H9 (cell line): ENCODE data around the gene FA2H. TPM values are rescaled to one million over a fixed set of nuclear protein-coding genes. Genes with fewer than 3 reads are reported as not detected.

Source experiments
- DNase-seq: peaks from one replicate; pipeline ENCODE4 v3.0.0-alpha.2; 2017
- H2AFZ ChIP-seq: one replicate; pipeline ENCODE4 v1.6.1; 2013; ENCODE audit warnings: mild to moderate bottlenecking, low read length, control low read depth, moderate library complexity
- H2AK5ac ChIP-seq: 2 replicates; pipeline ENCODE4 v1.6.1; 2013; ENCODE audit warnings: low read length, control low read depth, mixed read lengths; ENCODE audit not compliant: insufficient read length
- H2BK120ac ChIP-seq: one replicate; pipeline ENCODE4 v1.6.1; 2013; ENCODE audit warnings: low read depth, mild to moderate bottlenecking, low read length, control low read depth, inconsistent platforms; ENCODE audit not compliant: poor library complexity, severe bottlenecking
- H2BK12ac ChIP-seq: 2 replicates; pipeline ENCODE4 v1.6.1; 2013; ENCODE audit warnings: low read length, control low read depth, mixed read lengths, low read depth; ENCODE audit not compliant: insufficient read length
- H2BK15ac ChIP-seq: 2 replicates; pipeline ENCODE4 v1.6.1; 2013; ENCODE audit warnings: low read depth, low read length, control low read depth
- H2BK20ac ChIP-seq: one replicate; pipeline ENCODE4 v1.6.1; 2013; ENCODE audit warnings: low read depth, mild to moderate bottlenecking, low read length, control low read depth, inconsistent platforms; ENCODE audit not compliant: poor library complexity, severe bottlenecking
- H2BK5ac ChIP-seq: 2 replicates; pipeline ENCODE4 v1.6.1; 2013; ENCODE audit warnings: low read length, control low read depth, mixed read lengths; ENCODE audit not compliant: insufficient read length
- H3K14ac ChIP-seq: 2 replicates; pipeline ENCODE4 v1.6.1; 2013; ENCODE audit warnings: low read length, control low read depth; ENCODE audit not compliant: insufficient read depth
- H3K18ac ChIP-seq: 2 replicates; pipeline ENCODE4 v1.6.1; 2013; ENCODE audit warnings: low read depth, mild to moderate bottlenecking, mixed read lengths, low read length, control low read depth; ENCODE audit not compliant: insufficient read length
- H3K23ac ChIP-seq: 2 replicates; pipeline ENCODE4 v1.6.1; 2013; ENCODE audit warnings: low read length, control low read depth, mixed read lengths, low read depth; ENCODE audit not compliant: insufficient read length
- H3K23me2 ChIP-seq: 2 replicates; pipeline ENCODE4 v1.6.1; 2013; ENCODE audit warnings: low read depth, mild to moderate bottlenecking, mixed read lengths, low read length, control low read depth; ENCODE audit not compliant: insufficient read length, poor library complexity, severe bottlenecking
- H3K27ac ChIP-seq: 2 replicates; pipeline ENCODE4 v1.5.1; 2013; ENCODE audit warnings: low read length, control low read depth, mixed read lengths, low read depth; ENCODE audit not compliant: insufficient read length
- H3K27me3 ChIP-seq: 2 replicates; pipeline ENCODE4 v1.6.1; 2013; ENCODE audit warnings: low read length, control low read depth, inconsistent platforms; ENCODE audit not compliant: insufficient read depth
- H3K4ac ChIP-seq: 2 replicates; pipeline ENCODE4 v1.6.1; 2013; ENCODE audit warnings: low read depth, mild to moderate bottlenecking, control low read depth, inconsistent platforms, low read length, moderate library complexity
- H3K4me1 ChIP-seq: 2 replicates; pipeline ENCODE4 v1.6.1; 2013; ENCODE audit warnings: low read length, control low read depth, inconsistent platforms; ENCODE audit not compliant: insufficient read depth
- H3K4me2 ChIP-seq: 2 replicates; pipeline ENCODE4 v1.6.1; 2013; ENCODE audit warnings: low read length, control low read depth, mixed read lengths; ENCODE audit not compliant: insufficient read length, insufficient read depth
- H3K56ac ChIP-seq: 2 replicates; pipeline ENCODE4 v1.6.1; 2013; ENCODE audit warnings: low read depth, mild to moderate bottlenecking, mixed read lengths, low read length, control low read depth; ENCODE audit not compliant: insufficient read length
- H3K79me1 ChIP-seq: 2 replicates; pipeline ENCODE4 v1.6.1; 2013; ENCODE audit warnings: low read depth, mild to moderate bottlenecking, moderate library complexity, low read length, control low read depth, inconsistent platforms; ENCODE audit not compliant: insufficient read depth, poor library complexity, severe bottlenecking
- H3K79me2 ChIP-seq: 2 replicates; pipeline ENCODE4 v1.6.1; 2013; ENCODE audit warnings: low read length, control low read depth, inconsistent platforms; ENCODE audit not compliant: insufficient read depth
- H3K9ac ChIP-seq: 2 replicates; pipeline ENCODE4 v1.6.1; 2013; ENCODE audit warnings: low read length, control low read depth, mixed read lengths; ENCODE audit not compliant: insufficient read length; ENCODE audit errors: extremely low read depth
- H3K9me3 ChIP-seq: one replicate; pipeline ENCODE4 v1.6.1; 2013; ENCODE audit warnings: low read depth, low read length, inconsistent platforms; ENCODE audit not compliant: control insufficient read depth
- H3T11ph ChIP-seq: one replicate; pipeline ENCODE4 v1.6.1; 2013; ENCODE audit warnings: mild to moderate bottlenecking, low read length, control low read depth, inconsistent platforms
- H4K20me1 ChIP-seq: one replicate; pipeline ENCODE4 v1.6.1; 2013; ENCODE audit not compliant: control insufficient read depth, insufficient read length, insufficient read depth
- H4K5ac ChIP-seq: 2 replicates; pipeline ENCODE4 v1.6.1; 2013; ENCODE audit warnings: low read depth, mild to moderate bottlenecking, mixed read lengths, low read length, control low read depth; ENCODE audit not compliant: insufficient read length
- H4K8ac ChIP-seq: replicated peaks from 2 replicates; pipeline ENCODE4 v1.6.1; 2013; ENCODE audit warnings: low read length, control low read depth, mixed read lengths, low read depth; ENCODE audit not compliant: insufficient read length
- H4K91ac ChIP-seq: 2 replicates; pipeline ENCODE4 v1.6.1; 2013; ENCODE audit warnings: low read depth, mild to moderate bottlenecking, moderate library complexity, mixed read lengths, low read length, control low read depth; ENCODE audit not compliant: insufficient read length
- H3K27ac Mint-ChIP-seq, 3 experiments: 2 replicates in 2 of 3; 3 replicates in 1 of 3; pipeline ENCODE4 v1.8.0; 2020 to 2021; ENCODE audit warnings: mixed read lengths in 3 of 3, mild to moderate bottlenecking in 1 of 3, moderate library complexity in 1 of 3
- H3K27me3 Mint-ChIP-seq: 2 replicates; pipeline ENCODE4 v1.8.0; 2021; ENCODE audit warnings: low read depth, mild to moderate bottlenecking, moderate library complexity, mixed read lengths
- H3K36me3 Mint-ChIP-seq, 3 experiments: 2 replicates in 2 of 3; 3 replicates in 1 of 3; pipeline ENCODE4 v1.8.0; 2020 to 2021; ENCODE audit warnings: low read depth in 3 of 3, mixed read lengths in 3 of 3; ENCODE audit not compliant: insufficient read depth in 1 of 3
- H3K4me1 Mint-ChIP-seq, 2 experiments: 2 replicates each; pipeline ENCODE4 v1.8.0; 2020; ENCODE audit warnings: mixed read lengths in 2 of 2
- H3K4me3 Mint-ChIP-seq, 2 experiments: 2 replicates in 1 of 2; 3 replicates in 1 of 2; pipeline ENCODE4 v1.8.0; 2020 to 2021; ENCODE audit warnings: mild to moderate bottlenecking in 2 of 2, mixed read lengths in 2 of 2, moderate library complexity in 1 of 2
- H3K9me3 Mint-ChIP-seq, 2 experiments: 2 replicates in 1 of 2; 3 replicates in 1 of 2; pipeline ENCODE4 v1.8.0; 2020; ENCODE audit warnings: mild to moderate bottlenecking in 2 of 2, mixed read lengths in 2 of 2, moderate library complexity in 1 of 2
- WGBS: extraction: QIAGEN DNeasy Blood & Tissue Kit; methylation state at CpG from one replicate; pipeline ENCODE4 v1.1.7; 2013; ENCODE audit warnings: missing lambda C conversion rate, low lambda C conversion rate, mixed read lengths; ENCODE audit not compliant: insufficient read length; ENCODE audit errors: extremely low coverage; 5-methylcytosine and 5-hydroxymethylcytosine counted together
- total RNA-seq: library from RNA; stranded (reverse); gene quantifications from 2 replicates; pipeline ENCODE4 v1.2.1, GENCODE V29; 2021
- TF ChIP-seq, protein P1 (sequence below): fragments of 200-600 bp; sonication (generic); conservative IDR thresholded peaks from 3 replicates; pipeline ENCODE4 v1.8.0; 2021; ENCODE audit warnings: antibody characterized with exemption, mild to moderate bottlenecking

FA2H gene
- total RNA-seq, 1 experiment from 2014 or later = 25.1 TPM

DNA sequence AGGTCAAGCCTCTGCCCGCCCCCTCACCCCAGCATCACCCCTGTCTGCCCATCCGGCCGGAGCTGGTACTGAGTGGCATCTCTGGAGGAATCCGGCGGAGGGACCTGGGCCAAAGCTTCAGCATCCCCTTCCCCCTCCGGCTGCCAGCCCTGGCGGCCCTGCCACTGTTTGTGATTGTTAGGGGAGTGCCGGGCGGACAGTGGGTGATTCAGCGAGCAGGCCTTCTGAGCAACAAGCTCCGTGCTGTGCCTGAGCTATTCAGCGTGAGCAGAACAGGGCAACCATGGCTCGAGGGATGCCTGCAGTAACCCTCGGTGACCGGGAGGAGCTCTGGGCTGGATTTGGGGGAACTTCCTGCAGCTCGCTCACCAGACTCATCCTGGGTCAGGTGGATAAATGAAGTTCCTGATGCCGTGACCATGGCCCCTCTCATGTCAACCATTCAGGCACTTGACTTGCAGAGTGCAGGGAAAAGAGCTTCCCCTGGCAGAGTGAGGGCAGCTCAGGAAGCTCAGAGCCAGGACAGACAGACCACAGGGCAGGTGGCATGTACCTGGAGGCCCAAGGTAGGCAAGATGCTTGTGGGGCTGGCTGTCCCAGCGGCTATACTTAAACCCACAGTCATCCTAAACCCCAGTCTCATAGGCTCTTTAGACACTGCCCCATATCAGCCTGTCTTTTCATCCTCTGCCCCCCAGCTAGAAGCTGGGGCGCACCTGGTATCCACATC, 49.6 kb downstream of the FA2H start:
- no CpG with 5 or more reads among the region's 19 CpGs for WGBS
- Mint-ChIP-seq H3K27ac (no peak overlapping the region; a peak in 2 of 7 replicates), H3K27me3 (no peaks in the 10 kb centered on the region; the same call in none of the 2 replicates), H3K36me3 (peaks cover 3 to 28% (median 7%) of the 10 kb centered on the region in 3 experiments; a peak in 5 of 7 replicates), H3K4me3 (no peak overlapping the region), H3K4me1 (peaks cover 11 to 13% of the 10 kb centered on the region in 2 experiments), H3K9me3 (peaks cover 11 to 12% of the 10 kb centered on the region in 2 experiments)
- Histone ChIP-seq H3K56ac (no peak overlapping the region), H3K9me3 (no peaks in the 10 kb centered on the region), H3K23me2 (no peaks in the 10 kb centered on the region), H4K8ac (no peak overlapping the region), H4K91ac (no peak overlapping the region), H3K27me3 (no peaks in the 10 kb centered on the region), H2BK5ac (no peak overlapping the region), H3K4me1 (no peaks in the 10 kb centered on the region; the same call in 1 of the 2 replicates), H4K20me1 (no peaks in the 10 kb centered on the region), H4K5ac (no peak overlapping the region), H3K4ac (no peak overlapping the region), H2BK120ac (no peak overlapping the region), H3K9ac (no peak overlapping the region), H2AFZ (no peak overlapping the region), H2BK20ac (no peak overlapping the region), H3K14ac (no peak overlapping the region), H3K4me2 (no peak overlapping the region), H3K79me2 (no peaks in the 10 kb centered on the region), H3K27ac (no peak overlapping the region), H2BK15ac (no peak overlapping the region), H3K18ac (no peak overlapping the region), H3T11ph (no peak overlapping the region), H2AK5ac (no peak overlapping the region), H3K79me1 (no peaks in the 10 kb centered on the region), H2BK12ac (no peak overlapping the region), H3K23ac (no peak overlapping the region)
- TF ChIP-seq, protein P1, sequence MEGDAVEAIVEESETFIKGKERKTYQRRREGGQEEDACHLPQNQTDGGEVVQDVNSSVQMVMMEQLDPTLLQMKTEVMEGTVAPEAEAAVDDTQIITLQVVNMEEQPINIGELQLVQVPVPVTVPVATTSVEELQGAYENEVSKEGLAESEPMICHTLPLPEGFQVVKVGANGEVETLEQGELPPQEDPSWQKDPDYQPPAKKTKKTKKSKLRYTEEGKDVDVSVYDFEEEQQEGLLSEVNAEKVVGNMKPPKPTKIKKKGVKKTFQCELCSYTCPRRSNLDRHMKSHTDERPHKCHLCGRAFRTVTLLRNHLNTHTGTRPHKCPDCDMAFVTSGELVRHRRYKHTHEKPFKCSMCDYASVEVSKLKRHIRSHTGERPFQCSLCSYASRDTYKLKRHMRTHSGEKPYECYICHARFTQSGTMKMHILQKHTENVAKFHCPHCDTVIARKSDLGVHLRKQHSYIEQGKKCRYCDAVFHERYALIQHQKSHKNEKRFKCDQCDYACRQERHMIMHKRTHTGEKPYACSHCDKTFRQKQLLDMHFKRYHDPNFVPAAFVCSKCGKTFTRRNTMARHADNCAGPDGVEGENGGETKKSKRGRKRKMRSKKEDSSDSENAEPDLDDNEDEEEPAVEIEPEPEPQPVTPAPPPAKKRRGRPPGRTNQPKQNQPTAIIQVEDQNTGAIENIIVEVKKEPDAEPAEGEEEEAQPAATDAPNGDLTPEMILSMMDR = no peak
- DNase-seq = peak; percentile 45
